ENCODE data around the gene FNBP1.

FNBP1 gene

DNA sequence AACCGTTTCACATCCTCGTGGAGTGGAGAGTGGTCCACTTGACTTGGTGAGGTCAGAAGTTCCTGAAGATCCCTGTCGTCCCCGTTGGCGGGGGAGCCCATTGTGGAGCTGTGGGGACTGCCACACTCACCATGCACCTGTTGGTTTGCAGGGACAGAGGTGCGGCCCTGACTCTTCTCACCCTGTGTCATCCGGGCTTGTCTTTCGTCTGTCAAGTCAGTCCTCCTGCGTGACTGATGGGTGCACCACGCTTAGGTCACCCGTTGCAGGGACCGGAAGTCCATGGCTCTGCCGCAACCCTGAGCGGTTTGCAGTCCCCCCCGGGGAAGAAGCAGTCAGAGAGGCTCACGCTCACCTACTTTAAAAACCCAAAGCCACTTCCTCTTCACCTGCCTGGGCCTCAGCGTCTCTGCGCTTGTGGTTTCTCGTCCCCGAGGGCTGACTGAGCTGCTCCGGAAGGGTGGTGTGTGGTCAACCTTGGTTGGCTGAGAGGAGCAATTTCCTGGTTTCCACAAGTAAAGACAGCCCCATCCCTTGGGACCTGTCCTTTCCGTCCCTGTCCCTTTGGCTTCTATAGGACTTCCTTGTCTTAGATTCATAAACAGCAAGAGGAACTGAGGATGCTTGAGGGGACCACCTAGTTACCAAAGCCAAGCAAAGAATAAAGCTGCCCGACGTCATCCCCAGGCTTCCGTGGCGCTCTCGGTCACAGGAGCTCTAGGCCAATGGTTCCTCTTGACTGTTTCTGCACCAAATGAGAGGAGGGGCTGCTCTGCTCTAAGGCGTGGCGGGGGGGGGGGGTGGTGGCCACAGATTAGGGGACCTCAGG, 154.5 kb downstream of the FNBP1 start:
- no peak for DNase-seq

DNA sequence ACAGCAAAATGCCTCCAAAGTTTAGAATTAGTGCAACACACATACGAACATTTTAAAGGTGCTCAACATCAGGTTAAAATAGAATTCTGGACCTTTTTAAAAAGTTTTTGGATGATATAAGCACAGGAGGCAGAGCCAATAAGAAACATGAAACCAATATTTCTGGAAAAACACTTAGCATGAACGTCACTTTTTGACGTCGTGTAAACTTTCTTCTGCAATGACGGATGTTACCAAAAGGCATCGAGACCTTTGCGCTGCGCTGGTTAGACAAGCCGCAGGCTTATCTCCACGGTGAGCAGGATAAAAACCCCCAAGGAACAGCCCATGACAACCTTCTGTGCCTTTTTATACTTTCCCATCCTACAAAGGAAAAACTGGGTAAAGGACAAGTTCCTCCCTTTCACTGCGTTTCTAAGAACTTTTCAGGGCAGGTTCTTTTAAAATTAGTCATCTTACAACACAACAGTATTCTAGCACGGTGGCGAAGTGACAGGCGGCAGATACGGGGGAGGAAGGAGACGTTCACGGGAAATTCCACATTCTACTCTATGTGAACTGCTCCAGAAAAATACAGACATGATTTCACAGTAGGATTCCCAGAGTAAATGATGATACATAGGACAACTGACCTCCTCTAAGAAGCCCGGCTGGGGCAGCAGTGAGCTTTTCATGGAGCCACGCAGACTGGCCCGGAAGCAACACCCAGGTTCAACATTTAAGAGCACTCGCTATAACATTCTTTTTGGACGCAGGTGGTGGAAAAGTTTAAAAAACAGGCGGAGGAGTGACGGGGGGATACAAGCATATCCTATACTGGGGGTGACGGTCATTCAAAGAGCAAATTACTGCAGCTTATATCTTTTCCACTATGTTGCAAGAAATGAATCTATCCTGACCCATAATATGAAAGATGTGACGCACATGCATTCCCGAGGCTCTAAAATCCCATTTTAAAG, 155.4 kb downstream of the FNBP1 start:
- peak; percentile 58 for DNase-seq

DNA sequence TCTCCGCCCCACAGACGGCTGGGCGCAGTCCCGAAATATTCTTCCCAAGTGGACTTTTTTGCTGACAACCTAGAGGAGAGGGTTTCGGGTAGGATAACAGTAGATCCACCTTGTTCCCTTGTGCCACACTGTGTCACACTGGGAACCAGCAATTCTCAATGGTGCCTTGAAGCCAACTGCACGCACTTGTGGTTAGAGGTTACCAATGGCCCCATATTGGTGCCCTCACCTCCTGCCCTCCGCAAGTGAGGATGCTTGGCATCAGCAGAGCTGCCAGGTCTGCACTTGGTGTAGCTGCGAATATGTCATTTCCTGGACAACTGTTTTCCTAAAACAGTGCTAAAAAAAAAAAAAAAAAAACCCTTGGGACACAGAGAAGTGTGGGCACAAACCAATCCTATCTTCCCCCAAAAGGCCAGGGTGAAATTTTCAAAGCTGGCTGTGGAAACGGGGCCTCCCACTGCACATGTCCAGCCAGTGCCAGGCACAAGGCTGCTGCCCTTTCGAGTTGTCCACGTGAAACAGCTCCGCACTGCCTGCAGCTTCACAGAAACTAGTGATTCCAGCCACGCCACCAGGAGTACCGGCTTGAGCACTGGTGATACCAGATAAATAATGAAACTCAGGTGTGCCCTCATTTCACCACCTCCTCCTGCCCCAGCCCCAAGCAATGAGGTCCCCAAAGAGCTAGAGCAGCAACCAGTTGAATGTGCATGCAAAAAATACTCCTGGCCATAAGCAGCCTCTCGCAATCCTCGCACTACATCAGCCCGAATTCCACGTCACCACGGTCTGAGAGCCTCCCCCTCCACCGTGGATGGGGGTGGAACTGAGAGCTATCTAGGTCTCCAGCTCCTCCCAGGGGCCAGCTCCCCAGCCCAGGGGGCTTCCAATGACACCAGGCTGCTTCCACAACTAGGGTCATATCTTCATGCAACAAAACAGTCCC, 156.5 kb downstream of the FNBP1 start:
- no peak for DNase-seq

DNA sequence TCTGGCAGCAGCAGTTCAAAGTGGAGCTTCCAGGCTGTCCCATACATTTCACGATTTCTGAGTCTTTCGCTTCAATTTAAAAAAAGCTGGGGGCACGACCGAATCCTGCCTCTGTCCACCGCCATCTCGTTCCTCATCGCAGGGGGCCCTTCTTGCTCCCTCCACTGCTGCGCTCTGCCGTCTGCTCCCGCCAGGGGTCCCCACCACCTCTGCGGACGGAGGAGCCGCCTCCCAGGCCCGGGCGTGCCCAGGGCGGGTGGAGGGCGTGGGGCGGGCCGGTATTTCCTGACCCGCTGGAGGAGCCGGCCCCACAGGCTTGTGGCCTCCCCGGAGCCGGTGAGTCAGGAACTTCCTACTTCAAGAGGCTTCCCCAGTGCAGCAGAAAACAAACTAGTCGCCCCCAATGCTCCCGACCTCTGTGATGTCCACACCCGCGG, 157.3 kb downstream of the FNBP1 start:
- DNase-seq: peak; percentile 93

DNA sequence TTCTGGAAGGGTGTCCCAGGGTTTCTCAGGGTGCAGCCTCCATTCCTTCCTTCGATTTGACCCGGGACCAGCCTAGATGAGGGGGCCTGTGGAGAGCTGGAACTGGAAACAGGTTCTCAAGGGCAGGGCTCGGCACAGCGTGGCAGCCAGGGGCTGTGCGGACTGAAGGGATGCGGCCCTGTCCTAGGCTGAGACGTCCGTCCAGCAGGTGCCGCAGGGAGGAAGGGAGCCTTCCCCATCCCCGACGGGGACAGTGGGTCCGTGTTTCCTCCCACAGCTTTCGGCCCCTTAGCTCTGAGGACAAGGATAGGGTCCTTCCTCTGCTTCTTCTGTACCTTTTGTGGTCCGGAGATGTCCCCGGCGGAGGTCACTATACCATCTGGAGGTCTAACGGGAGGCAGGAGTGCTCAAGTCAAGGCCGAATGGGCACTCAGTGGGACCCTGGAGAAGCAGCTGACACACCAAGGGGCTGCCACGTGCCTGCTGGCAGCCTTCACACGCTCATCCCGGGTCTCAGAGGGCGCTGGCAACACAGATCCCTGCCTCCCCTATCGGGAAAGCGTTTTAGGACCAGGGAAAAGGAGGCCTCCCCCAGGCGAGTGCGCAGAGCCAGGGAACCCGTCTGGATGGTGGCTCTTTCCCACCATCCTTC, 157.8 kb downstream of the FNBP1 start:
- no peak for DNase-seq

DNA sequence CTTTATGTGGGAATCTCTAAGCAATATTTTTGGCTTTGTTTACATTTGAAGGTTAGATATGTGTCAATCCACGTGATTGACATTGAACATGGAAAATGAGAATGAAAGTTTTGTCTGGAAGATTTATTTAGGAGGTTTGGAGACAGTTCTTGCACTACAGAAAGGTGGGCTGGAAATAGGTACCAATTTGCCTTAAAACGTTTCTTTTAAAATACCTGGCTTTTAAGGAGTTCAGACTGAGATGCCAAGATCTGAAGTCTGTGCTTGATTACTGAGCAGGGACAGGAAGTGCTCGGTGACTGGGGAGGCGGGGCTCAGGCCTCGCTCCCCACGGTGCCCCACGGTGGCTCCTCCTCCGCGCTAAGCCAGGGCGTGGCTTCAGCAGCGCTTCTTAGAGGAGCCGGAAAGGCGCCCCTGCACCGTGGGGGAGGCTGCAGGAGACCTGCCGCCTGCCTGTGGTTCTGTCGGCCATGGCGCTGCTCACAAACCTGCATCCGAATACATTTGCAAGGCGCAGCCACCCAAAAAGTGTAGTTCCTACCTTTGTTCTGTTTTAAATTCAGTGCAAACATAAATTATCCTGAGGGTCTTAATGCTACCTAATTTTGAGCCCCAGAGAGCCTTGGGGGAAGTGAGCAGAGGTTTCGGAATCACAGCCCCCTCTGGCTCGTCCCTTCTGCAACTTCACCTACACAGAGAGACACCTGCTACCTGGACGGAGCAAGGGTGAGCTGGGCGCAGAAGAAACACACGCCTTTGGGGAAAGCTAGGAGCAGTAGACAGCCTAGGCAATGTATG, 158.6 kb downstream of the FNBP1 start:
- DNase-seq: peak; percentile 87

DNA sequence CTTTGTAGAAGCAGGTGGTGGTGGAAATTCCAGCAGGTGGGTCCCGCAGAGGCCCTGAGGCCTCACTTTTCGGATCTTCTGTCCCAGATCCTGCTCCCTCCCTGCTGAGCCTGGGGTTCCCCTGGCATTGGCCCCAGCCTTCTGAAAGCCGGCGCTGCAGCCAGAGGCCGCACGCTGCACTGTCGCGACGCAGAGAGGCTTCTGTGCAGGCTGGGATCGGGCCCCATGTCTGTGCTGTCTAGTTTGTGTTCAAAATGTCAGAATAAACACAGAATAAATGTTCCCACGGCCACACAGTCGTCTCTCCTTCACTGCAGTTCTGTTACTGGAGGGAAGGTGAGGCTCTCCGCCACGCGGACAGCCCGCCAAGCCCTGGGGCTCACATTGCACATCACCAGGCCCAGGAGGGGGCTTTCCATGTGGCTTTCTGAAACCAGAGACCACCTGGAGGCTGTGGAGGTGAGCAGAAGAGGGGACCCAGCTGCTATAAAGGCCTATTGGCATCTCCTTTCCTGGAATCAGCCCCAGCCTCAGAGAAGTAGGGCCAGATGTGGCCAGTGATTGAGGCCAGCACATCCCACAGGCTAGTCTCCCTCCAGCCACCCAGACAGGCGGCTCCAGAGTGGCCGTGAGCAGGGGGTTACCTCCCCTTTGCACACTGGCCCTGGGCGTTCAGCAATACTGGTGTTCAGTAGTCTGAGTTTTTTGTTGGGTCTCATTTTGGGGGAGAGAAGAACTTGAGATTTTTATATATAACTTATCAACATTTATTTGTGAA, 161.3 kb downstream of the FNBP1 start:
- no peak for DNase-seq

DNA sequence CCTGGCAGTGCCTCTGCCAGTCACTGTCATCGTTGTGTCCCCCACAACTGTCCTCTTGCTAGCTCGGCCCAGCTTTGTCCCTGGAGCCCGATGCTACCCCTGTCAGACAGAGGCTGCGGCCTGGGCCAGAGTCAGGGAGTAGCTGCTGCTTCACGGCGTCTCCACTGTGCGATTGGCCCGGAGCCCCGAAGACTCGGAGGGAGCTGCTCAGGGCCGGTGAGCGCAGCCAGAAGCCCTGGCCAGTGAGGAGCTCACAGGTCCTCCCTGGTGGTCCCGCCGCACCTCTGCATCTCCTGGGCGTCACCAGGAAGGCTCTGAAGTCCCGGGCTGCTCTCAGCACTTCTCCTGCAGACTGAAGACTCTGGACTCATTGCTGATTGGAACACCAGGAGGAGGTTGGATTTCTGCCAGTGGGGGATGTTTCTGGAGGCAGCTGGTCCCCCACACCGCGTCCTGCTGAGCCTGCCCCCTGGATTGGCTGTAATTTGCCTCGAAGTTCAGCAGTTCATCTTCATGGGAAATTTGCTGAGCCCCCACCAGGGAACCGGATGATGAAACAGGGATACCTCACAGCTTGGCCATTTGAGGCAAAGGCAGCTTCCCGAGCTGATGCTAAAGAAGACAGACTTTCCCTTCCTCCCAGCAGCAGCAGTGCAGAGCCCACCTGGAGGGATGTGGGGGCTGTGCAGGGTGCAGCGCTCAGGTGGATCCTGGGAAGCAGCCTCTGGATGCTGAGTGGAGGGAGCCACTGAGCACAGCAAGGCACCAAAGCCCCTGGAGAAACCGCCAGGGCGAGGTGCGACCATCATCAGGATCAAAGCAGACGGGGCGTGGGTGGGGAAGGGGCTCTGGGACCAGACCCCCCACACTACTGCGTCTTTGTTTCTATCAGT, 162.1 kb downstream of the FNBP1 start:
- DNase-seq: peak; percentile 76

DNA sequence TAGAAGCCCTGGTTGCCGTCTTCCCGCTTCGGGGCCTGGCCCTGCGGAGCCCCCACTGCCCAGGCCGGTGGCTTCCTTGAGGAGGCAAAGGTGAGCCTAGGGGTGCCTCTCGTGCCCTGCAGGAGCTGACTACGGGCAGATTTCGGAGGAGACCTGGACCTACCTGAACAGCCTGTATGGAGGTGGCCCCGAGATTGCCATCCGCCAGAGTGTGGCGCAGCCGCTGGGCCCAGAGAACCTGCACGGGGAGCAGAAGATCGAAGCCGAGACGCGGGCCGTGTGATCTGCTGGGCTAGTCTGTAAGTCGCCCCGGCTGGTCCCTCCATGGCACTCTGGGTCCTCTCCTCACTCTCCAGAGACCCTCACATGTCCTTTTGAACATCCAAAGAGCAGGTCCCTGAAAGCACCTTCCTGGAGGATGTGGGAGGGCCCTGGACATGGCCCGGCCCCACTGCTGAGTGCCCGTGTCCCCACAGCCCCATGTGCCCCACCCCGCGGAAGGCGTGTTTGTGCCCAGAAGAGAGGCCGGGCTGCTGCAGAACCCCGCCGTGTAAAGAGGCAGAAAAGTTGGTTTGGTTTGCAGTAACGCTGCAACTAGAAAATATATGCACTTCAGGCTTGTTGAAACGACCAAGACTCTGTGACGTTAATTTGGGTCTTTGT, 162.9 kb downstream of the FNBP1 start:
- no peak for DNase-seq

DNA sequence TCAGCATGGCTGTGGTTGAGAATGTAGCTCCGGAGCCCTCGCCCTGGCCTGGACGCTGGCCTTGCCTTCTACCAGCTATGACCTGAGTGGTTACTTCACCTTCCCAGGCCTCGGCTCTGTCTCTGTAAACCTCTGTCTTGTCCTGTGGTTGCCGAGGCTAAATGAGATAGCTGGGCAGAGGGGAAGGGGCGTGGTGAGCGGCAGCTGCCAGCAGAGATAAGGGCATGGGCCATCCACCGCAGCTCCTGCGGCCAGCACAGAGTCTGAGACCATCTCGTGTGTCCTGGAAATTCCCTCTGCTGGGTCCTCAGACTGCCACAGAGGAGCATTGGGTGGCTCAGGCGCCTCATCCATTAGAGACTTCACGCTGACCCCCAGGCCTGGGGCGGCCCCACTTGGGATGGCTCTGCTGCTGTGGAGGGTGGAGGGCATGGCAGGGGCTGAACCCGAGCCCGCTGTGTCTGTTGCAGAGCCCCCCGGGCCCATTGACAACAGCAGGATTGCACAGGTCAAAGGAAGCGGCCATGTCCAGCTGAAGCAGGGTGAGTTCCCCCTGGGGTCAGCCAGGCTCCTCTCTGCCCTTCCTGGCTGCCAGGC, 163.8 kb downstream of the FNBP1 start:
- no peak for DNase-seq

DNA sequence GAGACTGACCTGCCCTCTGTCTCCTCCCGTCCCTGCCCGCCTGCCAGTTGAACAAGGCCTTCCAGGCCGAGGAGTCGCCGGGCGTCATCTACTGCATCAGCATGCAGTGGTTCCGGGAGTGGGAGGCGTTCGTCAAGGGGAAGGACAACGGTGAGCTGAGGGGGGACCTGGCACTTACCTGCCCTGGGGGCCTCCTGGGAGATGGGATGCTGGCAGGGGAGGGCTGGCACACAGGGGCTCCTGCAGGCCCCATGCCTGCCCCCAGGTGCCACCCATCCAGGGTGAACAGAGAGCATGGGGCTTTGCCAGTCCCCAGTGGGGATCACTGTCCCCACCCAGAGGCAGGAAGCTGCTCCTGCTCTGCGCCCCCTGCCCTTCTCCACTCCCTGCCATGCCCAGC, 164.7 kb downstream of the FNBP1 start:
- no peak for DNase-seq

DNA sequence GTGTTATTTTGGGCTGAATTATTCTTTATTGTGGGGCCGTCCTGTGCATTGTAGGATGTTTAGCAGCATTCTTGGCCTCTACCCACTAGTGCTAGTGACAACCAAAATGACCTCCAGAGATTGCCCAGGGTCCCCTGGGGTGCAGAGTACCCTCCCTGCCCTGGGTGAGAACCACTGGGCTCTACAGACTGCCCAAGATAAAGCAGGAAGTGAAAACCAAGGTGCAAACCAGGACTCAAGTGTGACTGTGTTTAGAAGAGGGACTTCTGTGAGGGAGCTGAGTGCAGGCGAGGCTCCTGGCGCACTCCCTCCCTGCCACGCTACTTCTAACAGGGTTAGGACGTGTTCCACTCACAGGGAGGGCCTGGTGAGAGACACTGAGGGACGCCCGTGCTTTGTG, 166.2 kb downstream of the FNBP1 start:
- DNase-seq: no peak

DNA sequence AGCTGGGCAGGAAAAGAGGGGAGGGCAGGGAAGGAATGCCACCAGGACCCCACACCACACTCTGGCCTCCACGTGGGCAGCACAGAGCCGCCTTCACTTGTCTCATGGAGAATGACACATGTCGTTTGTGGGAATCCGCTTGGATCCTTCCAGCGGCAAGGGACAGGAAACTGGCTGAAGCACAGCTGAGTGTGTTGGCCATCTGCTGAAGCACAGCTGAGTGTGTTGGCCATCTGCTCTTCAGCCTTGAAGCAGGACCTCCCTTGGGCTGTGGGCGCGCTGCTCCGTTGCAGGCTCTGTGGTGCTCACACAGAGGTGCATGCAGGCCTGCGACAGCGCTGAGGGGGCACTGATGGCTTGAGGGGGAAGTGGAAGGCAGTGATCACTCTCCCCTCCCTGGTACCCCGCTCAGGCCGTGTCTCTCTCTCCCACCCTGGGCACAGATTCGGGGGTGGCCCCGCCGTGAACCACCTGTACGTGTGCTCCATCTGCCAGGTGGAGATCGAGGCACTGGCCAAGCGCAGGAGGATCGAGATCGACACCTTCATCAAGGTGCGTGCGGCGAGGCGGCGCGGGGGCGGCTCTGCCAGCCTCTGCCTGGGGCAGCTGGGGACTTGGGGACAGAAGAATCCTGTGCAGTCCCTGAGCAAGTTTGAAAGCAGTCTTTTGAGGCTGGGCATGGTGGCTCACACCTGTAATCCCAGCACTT, 167.1 kb downstream of the FNBP1 start:
- DNase-seq: no peak

DNA sequence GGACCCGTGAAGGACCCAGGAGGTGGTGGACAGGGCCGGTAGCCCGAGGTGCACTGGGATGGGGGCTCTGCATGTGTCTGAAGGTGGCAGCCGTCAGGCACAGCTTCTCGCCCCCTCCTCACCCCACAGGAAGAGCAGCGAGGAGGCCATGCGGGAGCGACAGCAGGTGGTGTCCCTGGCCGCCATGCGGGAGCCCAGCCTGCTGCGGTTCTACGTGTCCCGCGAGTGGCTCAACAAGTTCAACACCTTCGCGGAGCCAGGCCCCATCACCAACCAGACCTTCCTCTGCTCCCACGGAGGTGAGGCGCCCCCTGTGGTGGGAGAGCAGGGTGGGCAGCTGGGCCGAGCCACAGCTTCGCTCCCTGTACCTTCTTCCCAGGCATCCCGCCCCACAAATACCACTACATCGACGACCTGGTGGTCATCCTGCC, 167.8 kb downstream of the FNBP1 start:
- no peak for DNase-seq

DNA sequence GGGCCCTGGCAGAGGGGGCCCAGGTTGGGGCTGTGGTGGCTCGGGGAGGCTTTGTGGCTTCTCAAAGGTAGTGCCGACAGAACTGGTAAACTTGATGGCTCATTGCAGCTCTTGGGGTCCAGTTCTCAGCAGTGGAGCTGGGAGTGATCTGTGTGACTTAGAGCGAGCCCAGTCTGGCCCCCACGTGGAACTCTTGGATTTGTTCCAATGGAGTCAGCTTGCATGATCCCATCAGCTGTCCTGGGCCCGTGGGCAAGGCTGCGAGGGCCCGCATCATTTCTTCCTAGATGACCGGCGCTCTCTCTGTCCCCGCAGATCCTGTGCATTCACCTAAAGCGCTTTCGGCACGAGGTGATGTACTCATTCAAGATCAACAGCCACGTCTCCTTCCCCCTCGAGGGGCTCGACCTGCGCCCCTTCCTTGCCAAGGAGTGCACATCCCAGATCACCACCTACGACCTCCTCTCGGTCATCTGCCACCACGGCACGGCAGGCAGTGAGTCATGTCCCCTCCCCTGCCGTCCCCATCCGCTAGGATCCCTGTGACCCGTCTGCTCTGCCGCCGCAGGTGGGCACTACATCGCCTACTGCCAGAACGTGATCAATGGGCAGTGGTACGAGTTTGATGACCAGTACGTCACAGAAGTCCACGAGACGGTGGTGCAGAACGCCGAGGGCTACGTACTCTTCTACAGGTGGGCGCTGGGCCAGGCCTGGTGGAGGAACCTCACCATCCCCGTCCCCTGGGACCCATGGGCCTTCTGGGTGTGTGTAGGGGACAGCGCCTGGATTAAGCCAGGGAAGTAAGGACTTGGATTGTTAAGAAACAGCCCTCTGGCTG, 168.5 kb downstream of the FNBP1 start:
- no peak for DNase-seq

DNA sequence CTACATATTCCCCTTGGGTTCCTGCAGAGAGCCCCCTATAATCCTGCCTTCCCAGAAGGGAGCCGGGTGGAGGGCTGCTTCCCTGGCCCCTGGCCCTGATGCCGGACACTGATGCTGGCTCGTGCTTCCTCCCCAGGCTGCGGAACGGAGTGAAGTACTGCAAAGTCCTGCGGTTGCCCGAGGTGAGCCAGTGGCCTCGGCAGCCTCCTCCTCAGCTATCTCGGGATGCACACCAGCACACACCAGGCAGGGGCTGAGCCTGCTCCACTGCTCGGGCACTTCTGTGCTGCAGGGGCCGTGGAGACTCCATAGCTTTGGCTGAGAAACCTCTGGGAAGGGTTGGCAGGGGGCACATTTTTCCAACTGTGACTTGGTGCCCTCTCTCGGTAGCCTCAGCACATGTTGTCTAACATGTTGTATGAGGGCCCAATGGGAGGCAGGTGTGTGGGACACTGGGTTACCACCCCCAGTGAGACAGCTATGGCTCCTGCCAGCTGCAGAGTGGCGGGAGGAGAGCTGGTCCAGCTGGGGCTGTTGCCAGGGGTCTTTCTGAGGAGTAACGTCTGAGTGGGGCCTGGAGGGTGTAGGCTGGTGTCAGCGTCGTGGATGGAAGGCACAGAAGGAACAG, 169.3 kb downstream of the FNBP1 start:
- no peak for DNase-seq

Data from fibroblast of skin of right biceps (primary cell).